SKM-1 (cell line): ENCODE measurements around the gene PARP6.

Experiments
- DNase-seq: peaks from one replicate; lab custom pipeline; 2025; ENCODE audit not compliant: unreplicated experiment; lab: John Stamatoyannopoulos, UW

Gene PARP6

GRCh38 chr15:72272213-72272996 lies at the start of gene PARP6:
Gene PARP6, minus strand, starts transcription at chr15:72272554. Its CDS starts 5,077 bp downstream, at chr15:72267477.
- DNase-seq: peak; percentile 98

GRCh38 chr15:72319985-72320671 lies 47.8 kb upstream of the PARP6 start, which contains the start of gene CELF6:
Gene CELF6, minus strand, starts transcription at chr15:72320157. Its CDS starts 283 bp downstream, at chr15:72319874.
- DNase-seq: no peak

DNA sequence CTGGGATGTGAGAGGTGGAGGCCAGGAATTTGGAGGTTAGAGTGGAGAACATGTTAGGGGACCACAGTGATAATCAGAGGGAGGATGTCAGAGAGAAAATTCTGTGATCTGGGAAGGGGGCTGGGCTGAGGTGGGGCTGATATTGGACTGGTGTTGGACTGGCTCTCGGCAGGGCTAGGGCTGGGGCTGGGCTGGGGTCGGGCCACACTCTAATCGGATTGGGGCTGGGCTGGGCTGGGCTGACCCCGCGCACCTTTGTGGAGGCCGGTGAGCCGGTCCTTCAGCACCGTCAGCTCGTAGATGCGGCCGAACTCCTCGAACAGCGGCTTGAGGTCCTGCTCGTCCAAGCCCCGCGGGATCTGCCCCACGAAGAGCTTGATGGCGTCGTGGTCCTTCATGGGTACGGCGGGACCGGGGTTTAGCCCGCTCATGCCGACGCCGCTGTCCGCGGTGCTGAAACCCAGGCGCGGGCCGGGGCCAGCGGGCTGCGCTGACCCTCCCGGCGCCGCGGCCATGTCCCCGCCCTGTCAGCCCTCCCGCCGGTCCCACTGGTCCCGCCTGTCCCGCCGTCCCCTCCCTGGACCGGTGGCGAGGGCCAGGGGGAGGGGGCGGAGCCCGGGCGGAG lies 47.1 kb upstream of the PARP6 start:
- DNase-seq: no peak

- no peak for DNase-seq
Measured at GRCh38 chr15:72318408-72318942, 46.1 kb upstream of the PARP6 start.

DNA sequence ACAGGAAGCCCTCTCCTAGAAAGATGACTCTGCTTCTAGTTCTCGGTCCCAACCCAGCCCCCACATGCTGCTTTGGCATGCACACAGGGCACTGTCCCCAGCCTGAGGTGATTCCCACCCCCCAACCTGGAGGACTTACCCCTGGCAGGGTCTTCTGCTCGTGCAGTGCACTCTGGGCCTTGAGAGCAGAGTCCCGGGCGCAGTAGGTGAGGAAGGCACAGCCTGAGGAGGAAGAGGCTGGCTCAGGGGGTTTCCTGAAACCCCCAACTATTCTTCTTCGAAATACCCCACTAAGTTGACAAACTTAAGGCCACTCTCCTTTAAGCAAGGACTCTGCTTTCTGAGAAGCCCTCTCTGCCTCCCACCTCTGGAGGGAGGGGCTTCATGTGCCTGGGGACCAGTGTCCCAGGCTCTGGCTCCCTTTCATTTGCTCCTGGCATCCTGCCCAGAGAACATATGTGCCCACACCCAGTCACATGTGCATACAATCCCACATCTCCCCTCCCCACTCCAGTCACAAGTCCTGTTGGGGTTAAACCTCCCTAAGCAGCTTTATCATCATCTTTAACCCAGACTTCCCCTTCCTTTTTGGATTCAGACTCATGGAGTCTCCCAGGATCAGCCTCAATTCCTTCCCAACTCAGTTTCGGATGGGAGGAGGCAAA lies 43.5 kb upstream of the PARP6 start:
- DNase-seq: no peak

DNA sequence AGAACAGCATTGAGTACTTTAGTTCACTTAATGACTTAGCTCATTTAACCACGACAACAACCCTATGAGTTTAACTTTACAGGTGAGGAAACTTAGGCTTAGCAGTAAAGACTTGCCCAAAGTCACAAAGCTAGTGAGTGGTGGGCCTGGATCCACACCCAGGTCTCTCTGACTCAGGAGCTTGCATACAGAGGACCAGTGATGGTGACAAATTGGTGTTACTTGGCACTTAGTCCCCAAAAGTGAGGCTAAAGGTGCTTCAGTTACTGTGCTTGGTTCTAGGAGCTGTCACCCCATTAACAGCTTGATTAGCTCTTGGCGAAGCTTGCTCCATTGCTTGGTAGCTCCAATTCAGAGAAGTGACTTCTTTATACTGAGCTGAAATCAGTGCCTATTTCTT lies 41.5 kb upstream of the PARP6 start:
- DNase-seq: no peak

- no peak for DNase-seq
Measured at GRCh38 chr15:72313448-72313840, 41.1 kb upstream of the PARP6 start.

- peak; percentile 40 for DNase-seq
Measured at GRCh38 chr15:72312605-72313447, 40.5 kb upstream of the PARP6 start.

DNA sequence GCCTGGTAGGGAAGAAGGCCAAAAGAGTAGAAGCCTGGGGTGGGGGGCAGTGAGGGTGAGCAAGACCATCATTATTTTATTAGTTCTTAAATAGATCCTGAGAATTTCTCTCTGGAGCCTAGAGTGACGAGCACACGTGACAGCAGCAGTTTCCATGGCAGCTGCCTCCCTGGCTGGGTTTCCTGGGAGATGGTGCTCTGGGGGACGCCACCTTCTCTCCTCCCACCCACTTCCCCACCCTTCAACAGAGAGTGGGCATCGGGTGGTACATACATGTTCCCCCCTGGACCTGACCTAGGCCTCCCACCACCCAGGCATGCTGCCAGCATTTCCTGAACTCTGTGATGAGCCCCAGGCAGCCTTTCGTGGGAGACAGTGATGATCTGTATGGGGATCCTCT lies 34.7 kb upstream of the PARP6 start:
- no peak for DNase-seq

DNA sequence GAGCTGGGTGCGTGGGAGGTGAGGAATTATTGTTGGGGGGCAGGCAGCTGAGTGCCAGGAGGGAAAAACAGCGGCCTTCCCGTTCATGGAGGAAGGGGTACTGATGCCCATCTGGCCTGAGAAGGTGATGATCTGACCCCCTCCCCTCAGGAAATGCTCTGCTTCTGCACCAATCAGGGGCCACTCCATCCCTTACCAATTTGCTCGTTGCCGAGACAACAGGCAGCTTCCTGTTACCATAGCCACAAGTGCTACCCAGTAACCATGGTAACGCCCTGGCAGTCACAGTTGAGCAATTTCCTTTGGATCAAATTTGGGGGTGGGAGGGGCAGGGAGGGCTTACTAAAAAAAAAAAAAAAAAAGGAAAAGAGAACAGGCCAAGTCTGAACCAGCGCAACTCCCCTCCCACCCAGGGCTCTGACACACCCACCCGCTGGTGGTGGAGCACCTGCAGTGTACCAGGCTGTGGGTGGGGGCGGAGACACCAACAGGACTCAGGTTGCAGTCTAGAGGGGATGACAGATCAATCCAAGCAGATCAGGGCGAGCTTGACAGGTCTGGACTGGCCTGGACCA lies 33.9 kb upstream of the PARP6 start:
- peak; percentile 12 for DNase-seq

GRCh38 chr15:72304596-72304995 lies 32.2 kb upstream of the PARP6 start:
- no peak for DNase-seq

DNA sequence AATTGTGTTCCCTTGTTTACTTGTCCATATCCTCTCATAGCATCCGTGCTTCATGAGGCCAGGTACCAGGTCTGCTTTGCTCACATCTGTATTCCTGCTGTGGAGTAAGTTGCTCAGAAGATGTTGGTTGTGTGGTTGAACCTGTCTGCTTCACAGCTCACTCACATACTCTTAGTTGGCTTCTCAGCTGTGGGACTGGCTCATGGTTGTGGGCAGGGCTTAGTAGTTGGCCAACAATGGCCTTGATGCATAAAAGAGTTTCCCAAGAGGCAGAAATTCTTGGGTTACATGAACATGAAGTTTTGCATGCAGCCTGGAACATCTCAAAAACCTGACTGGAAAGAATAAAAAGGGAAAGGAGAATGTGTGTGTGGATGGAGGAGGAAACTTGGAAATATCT lies 30.6 kb upstream of the PARP6 start:
- DNase-seq: no peak

GRCh38 chr15:72289597-72290325 lies 17.4 kb upstream of the PARP6 start:
- no peak for DNase-seq

DNA sequence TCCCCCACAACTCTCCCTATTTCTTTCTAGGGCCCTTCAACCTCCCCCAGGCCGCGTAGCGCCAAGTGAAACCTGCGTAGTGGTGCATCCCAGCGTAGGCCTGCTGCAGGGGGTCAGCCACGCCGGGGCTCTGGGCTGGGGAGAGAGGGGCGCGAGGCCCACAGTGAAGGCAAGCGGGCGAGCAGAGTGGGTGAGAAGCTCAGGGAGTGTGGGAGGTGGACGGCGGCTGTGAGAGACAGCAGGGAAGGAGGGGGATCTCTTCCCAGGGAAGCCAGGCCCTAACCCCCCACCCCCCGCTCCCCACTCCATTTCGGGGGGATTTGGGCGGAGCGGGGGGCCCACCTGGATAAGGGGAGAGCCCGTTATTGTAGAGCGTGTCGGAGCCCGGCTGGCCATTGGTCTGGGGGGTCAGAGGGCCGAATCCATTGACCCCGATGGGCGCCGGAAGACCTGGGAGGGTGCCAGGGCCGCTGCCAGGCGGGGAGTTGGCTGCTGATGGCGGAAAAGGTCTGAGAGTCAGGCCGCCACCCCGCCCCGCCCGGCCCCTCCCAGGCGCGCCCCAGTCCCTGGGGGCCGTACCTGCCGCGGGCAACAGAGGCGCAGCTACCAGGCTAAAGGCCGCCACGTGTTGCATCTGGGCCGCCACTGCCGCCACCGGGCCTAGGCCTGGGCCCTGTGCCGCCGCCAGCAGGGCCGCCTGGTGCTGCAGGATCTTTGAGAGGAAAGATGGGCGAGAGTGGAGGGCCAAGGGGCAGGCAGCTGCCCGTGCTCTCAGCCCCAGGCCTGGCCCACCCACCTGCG lies 16.6 kb upstream of the PARP6 start:
- no peak for DNase-seq

GRCh38 chr15:72285927-72286516 lies 13.7 kb upstream of the PARP6 start:
- no peak for DNase-seq

- no peak for DNase-seq
Measured at GRCh38 chr15:72285402-72285801, 13.0 kb upstream of the PARP6 start.

DNA sequence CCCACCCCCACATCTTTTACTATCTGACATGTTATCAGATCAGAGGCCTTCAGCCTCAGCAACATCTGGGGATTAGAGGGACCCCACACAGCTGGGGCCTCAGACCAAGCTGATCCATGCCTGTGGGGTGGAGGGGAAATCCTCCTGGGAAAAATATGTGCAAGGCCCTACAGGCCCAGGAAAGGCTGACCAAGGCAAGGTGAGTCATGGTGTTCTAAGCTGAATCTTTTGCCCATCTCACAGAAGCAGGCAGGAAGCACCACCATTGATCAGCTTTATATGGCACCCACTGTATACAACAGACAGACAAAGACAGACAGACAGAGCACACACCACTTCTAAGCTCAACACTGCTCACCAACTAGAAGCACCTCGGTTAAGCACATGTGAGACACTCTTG lies 12.4 kb upstream of the PARP6 start:
- DNase-seq: no peak

DNA sequence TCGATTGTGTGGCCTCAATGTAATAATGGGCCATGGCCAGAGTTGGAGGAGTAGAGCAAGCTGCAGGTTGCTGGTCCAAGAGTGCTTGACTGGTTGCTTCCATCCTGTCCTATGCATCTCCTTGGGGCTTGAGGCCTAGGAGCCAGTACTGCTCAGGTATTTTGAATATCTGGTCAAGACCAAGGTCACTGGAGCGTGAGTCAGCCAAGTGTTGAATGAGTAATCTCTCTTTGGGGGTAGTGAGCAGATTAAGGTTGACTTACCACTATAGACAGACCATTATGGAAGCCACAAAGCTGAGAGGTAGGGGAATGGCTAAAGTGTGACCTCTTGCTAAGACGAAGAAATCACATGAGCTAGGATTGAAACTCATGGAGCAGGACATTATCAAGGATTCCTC lies 9.4 kb upstream of the PARP6 start:
- no peak for DNase-seq
